GM23248 (cell line): Measurements from ENCODE around the gene BRPF3. TPM values are rescaled to one million over a fixed set of nuclear protein-coding genes. Genes with fewer than 3 reads are reported as not detected.

ENCODE experiments used
- DNase-seq: peaks from one replicate; pipeline ENCODE4 v3.0.0-alpha.2; 2015
- H2AFZ ChIP-seq: fragments of 200-600 bp; sonication (generic); 2 replicates; pipeline ENCODE4 v1.6.1; 2016; ENCODE audit warnings: antibody characterized with exemption
- H3F3A ChIP-seq: fragments of 200-600 bp; sonication (generic); 2 replicates; pipeline ENCODE4 v1.6.1; 2016; ENCODE audit warnings: mild to moderate bottlenecking, antibody characterized with exemption, mixed run types; ENCODE audit not compliant: insufficient read depth
- H3K27ac ChIP-seq: fragments of 200-600 bp; sonication (generic); 2 replicates; pipeline ENCODE4 v1.5.1; 2016; ENCODE audit warnings: mild to moderate bottlenecking
- H3K27me3 ChIP-seq: fragments of 200-600 bp; sonication (generic); replicated peaks from 2 replicates; pipeline ENCODE4 v1.6.1; 2016; ENCODE audit warnings: mild to moderate bottlenecking; ENCODE audit not compliant: insufficient read depth
- H3K36me3 ChIP-seq: fragments of 200-600 bp; sonication (generic); 2 replicates; pipeline ENCODE4 v1.6.1; 2016; ENCODE audit warnings: low read depth, mild to moderate bottlenecking
- H3K4me1 ChIP-seq: fragments of 200-600 bp; sonication (generic); 2 replicates; pipeline ENCODE4 v1.6.1; 2016; ENCODE audit warnings: mild to moderate bottlenecking; ENCODE audit not compliant: insufficient read depth
- H3K4me2 ChIP-seq: fragments of 200-600 bp; sonication (generic); one replicate; pipeline ENCODE4 v1.6.1; 2016; ENCODE audit warnings: mild to moderate bottlenecking; ENCODE audit not compliant: unreplicated experiment
- H3K4me3 ChIP-seq: fragments of 200-600 bp; sonication (generic); 2 replicates; pipeline ENCODE4 v1.5.1; 2016; ENCODE audit warnings: mild to moderate bottlenecking
- H3K79me2 ChIP-seq: fragments of 200-600 bp; sonication (generic); 2 replicates; pipeline ENCODE4 v1.6.1; 2016; ENCODE audit warnings: mild to moderate bottlenecking; ENCODE audit not compliant: insufficient read depth
- H3K9ac ChIP-seq: fragments of 200-600 bp; sonication (generic); 2 replicates; pipeline ENCODE4 v1.6.1; 2016; ENCODE audit warnings: mild to moderate bottlenecking
- H3K9me2 ChIP-seq: fragments of 200-600 bp; sonication (generic); 2 replicates; pipeline ENCODE4 v1.6.1; 2016; ENCODE audit warnings: mixed run types, mild to moderate bottlenecking, moderate library complexity; ENCODE audit not compliant: insufficient read depth
- H3K9me3 ChIP-seq: fragments of 200-600 bp; sonication (generic); one replicate; pipeline ENCODE4 v1.6.1; 2017; ENCODE audit warnings: low read depth
- H4K20me1 ChIP-seq: fragments of 200-600 bp; sonication (generic); 2 replicates; pipeline ENCODE4 v1.6.0; 2016; ENCODE audit not compliant: insufficient read depth
- EZH2 ChIP-seq: fragments of 200-600 bp; sonication (generic); IDR thresholded peaks from 2 replicates; pipeline ENCODE4 v1.6.1; 2018; ENCODE audit warnings: antibody characterized with exemption, mild to moderate bottlenecking; ENCODE audit not compliant: insufficient read depth, poor library complexity, severe bottlenecking
- EZH2phosphoT487 ChIP-seq: fragments of 200-600 bp; sonication (generic); IDR thresholded peaks from 2 replicates; pipeline ENCODE4 v1.6.1; 2018; ENCODE audit warnings: antibody characterized with exemption, moderate library complexity, mild to moderate bottlenecking, low read depth; ENCODE audit not compliant: insufficient read depth
- WGBS, 2 experiments: methylation state at CpG; one replicate each; pipeline ENCODE4 v1.1.6; 2015 to 2017; ENCODE audit warnings: low lambda C conversion rate in 2 of 2, low coverage in 1 of 2; ENCODE audit errors: missing lambda C conversion rate in 2 of 2; 5-methylcytosine and 5-hydroxymethylcytosine counted together
- in situ Hi-C: fragments of 300-500 bp; cut with MboI; formaldehyde crosslinking; loops from 2 replicates; pipeline ENCODE4 v1.15.0; 2020
- polyA plus RNA-seq: library from polyadenylated mRNA; unstranded; fragments of >200 nt; fragmentation: Nextera tagmentation; extraction: Ambion mirVana; gene quantifications from 2 replicates; pipeline ENCODE4 v1.2.1, GENCODE V29; 2016
- total RNA-seq: library from RNA; depleted of rRNA; stranded (reverse); fragments of >200 nt; shearing (Covaris generic); gene quantifications from 2 replicates; pipeline ENCODE4 v1.2.3, GENCODE V29; 2014

The BRPF3 gene
- total and polyA plus RNA-seq, 2 experiments from 2014 or later = 6.3 to 7.9 TPM

DNA sequence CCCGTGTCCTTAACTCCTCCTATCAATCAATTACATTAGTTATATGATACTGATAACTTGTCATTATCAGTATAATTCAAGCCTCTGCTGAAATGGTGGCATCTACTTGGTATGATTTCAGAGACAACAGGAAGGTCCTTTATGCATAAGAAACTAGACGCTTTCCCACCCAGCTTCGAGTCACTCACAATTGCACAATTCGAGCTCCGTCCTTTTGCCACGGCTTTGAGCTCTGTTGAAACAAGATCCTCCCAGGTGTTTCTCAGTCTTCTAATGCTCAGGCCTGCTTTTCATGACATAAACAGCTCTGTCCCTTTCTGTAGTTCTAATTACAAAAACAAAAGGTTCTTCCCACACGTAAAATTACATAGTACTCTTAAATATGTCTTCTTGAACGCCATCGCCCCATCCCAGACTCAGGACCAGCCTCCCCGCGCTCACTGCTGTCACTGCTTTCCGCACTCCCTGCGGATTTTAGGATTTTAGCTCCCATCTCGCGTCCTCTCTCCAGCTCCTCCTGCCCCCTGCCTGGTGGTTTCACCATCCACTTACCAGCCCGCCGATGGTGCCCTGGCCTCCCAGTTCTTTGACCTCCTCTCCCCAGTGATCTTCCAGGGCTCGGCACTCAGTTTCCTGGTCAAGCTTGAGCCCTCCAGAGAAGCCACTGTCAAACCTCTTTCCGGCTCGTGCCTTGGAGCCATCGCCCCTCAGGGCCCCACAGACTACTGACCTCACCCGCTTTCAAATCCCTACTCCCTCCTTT, 50.1 kb downstream of the BRPF3 start:
- Histone ChIP-seq H3K27me3 (no peaks in the 10 kb centered on the region), H3K9me2 (no peaks in the 10 kb centered on the region), H3K27ac (peak overlapping the region; percentile 88; the same call in 1 of the 2 replicates), H3K9me3 (no peaks in the 10 kb centered on the region), H3K4me2 (no peak overlapping the region), H3K79me2 (no peaks in the 10 kb centered on the region), H3F3A (peaks cover 33% of the 10 kb centered on the region), H4K20me1 (no peaks in the 10 kb centered on the region), H2AFZ (no peak overlapping the region), H3K4me1 (peaks cover 41% of the 10 kb centered on the region), H3K9ac (no peak overlapping the region), H3K4me3 (no peak overlapping the region), H3K36me3 (no peaks in the 10 kb centered on the region)
- 92% methylated on average over 21 to 22 of the region's 22 CpGs for WGBS, 2 experiments
- in situ Hi-C loops = no loop called here
- no peak for TF ChIP-seq EZH2
- no peak for TF ChIP-seq EZH2phosphoT487
- DNase-seq = peak; percentile 40

DNA sequence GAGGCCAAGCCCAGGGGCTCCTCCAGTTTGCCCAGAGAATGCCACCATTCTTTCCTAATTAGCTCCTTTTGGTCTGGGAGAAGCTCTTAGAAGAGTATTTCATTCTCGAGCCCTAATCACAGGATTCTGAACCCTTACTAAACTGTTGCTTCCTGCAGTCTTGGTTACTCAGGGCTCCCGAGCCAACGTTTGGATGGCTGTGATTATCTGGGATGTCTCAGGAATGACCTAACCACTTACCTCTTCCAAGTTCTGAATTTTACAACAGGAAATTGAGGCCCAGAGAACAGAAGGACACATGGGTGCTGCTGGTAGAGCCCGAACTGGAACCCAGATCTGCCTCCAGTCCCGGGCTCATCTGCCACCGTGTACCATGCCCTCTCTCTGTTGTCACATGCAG, 51.1 kb downstream of the BRPF3 start:
- peaks cover 41% of the 10 kb centered on the region for H3K4me1 ChIP-seq
- H3K27me3 ChIP-seq = no peaks in the 10 kb centered on the region
- H3K36me3 ChIP-seq = no peaks in the 10 kb centered on the region
- no peak overlapping the region for H3K4me3 ChIP-seq
- H2AFZ ChIP-seq = peak overlapping the region; percentile 40
- no peaks in the 10 kb centered on the region for H4K20me1 ChIP-seq
- peak overlapping the region; percentile 45 for H3K9ac ChIP-seq
- peak overlapping the region; percentile 88 for H3K27ac ChIP-seq
- peaks cover 33% of the 10 kb centered on the region for H3F3A ChIP-seq
- in situ Hi-C loops = no loop called here
- TF ChIP-seq EZH2phosphoT487 = no peak
- no peak for TF ChIP-seq EZH2
- H3K4me2 ChIP-seq = peak overlapping the region; percentile 40
- no peaks in the 10 kb centered on the region for H3K79me2 ChIP-seq
- H3K9me2 ChIP-seq = no peaks in the 10 kb centered on the region
- DNase-seq = peak; percentile 80
- 56 to 59% methylated on average over 6 of the region's 6 CpGs for WGBS, 2 experiments
- no peaks in the 10 kb centered on the region for H3K9me3 ChIP-seq

DNA sequence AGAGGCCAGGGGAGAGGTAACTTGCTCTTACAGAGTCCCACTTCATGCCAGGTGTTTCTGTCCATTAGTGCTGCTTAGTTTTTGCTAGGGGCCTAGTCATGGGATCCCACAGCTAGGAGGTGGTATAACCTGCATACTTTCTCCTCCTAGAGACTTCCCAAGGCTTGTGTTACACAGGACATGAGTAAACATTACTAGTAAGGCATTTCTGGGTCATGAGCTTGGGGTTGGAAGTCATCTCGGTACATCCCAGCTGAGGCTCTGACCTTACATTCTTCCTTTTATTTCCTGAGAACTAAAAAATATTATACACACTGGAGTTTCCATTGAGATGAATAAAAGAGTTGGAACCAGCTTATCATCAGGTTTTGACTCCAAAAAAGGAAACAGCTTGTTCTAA, 52.4 kb downstream of the BRPF3 start:
- peak; percentile 66 for DNase-seq
- Histone ChIP-seq H3K4me3 (no peak overlapping the region), H3K4me1 (peaks cover 41% of the 10 kb centered on the region), H3K9ac (peak overlapping the region; percentile 34; the same call in 1 of the 2 replicates), H3K9me3 (no peaks in the 10 kb centered on the region), H3K27ac (peak overlapping the region; percentile 88), H2AFZ (no peak overlapping the region), H3F3A (peaks cover 33% of the 10 kb centered on the region), H3K27me3 (no peaks in the 10 kb centered on the region), H3K9me2 (no peaks in the 10 kb centered on the region), H3K79me2 (no peaks in the 10 kb centered on the region), H3K4me2 (peak overlapping the region; percentile 40), H4K20me1 (no peaks in the 10 kb centered on the region), H3K36me3 (no peaks in the 10 kb centered on the region)
- WGBS, 2 experiments = 0% methylated on average over 1 of the region's 1 CpG
- in situ Hi-C loops = no loop called here
- TF ChIP-seq EZH2phosphoT487 = no peak
- no peak for TF ChIP-seq EZH2

DNA sequence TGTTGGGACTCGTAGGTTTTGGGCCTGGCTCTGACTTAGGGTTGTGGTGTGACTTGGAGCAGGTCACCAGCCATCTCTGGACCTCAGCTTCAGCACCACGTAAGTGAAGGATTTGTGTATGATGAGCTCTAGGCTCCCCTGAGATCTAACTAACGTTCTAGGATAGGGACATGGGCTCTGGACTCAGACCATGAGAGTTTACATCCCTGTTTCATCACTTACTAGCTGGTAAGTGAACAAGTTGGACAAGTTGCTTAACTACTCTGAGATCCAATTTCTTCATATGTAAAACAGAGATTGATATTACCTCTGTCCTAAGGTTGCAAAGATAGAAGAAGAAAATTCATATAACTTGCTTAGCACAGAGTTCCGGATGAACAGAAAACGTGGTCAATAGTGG, 53.0 kb downstream of the BRPF3 start:
- Histone ChIP-seq H3F3A (peaks cover 33% of the 10 kb centered on the region), H3K27ac (peak overlapping the region; percentile 88), H2AFZ (no peak overlapping the region), H3K27me3 (no peaks in the 10 kb centered on the region), H3K36me3 (no peaks in the 10 kb centered on the region), H3K4me2 (peak overlapping the region; percentile 40), H3K4me1 (peaks cover 41% of the 10 kb centered on the region), H3K4me3 (no peak overlapping the region), H3K79me2 (no peaks in the 10 kb centered on the region), H3K9me2 (no peaks in the 10 kb centered on the region), H3K9ac (no peak overlapping the region), H3K9me3 (no peaks in the 10 kb centered on the region), H4K20me1 (no peaks in the 10 kb centered on the region)
- TF ChIP-seq EZH2phosphoT487 = no peak
- TF ChIP-seq EZH2 = no peak
- DNase-seq = peak; percentile 36
- 62 to 67% methylated on average over 5 of the region's 5 CpGs for WGBS, 2 experiments
- in situ Hi-C loops = no loop called here
